ENCODE results near the gene RHOBTB1. TPM values are rescaled to one million over a fixed set of nuclear protein-coding genes. Genes with fewer than 3 reads are reported as not detected.

The RHOBTB1 gene
- total RNA-seq, 2 experiments from 2014 or later: not detected

DNA sequence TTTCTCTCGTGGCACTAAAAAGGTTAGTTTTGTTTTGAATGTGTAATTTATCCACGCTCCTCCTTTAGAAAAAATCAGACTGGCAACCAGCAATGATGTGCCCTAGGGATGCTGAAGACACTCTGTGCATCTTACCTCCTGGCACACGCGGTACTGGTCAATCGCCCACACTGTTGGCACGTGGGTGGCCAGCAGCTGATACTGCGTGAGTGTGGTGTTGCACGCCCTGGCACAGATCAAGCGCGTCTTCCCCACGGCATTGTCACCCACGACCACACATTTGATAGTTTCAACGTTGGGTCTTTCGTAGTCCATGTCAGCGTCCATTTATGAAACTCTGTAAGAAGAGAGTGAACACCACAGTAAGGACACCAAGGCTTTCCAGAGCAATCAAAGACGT lies 32.8 kb downstream of the RHOBTB1 start:
- no TSS peak for BruUV-seq (replicated peaks)
- no peak overlapping the region for H3K27ac ChIP-seq (ENCODE audit: low read depth, low read length, poor library complexity, severe bottlenecking)
- TF ChIP-seq, protein P1, sequence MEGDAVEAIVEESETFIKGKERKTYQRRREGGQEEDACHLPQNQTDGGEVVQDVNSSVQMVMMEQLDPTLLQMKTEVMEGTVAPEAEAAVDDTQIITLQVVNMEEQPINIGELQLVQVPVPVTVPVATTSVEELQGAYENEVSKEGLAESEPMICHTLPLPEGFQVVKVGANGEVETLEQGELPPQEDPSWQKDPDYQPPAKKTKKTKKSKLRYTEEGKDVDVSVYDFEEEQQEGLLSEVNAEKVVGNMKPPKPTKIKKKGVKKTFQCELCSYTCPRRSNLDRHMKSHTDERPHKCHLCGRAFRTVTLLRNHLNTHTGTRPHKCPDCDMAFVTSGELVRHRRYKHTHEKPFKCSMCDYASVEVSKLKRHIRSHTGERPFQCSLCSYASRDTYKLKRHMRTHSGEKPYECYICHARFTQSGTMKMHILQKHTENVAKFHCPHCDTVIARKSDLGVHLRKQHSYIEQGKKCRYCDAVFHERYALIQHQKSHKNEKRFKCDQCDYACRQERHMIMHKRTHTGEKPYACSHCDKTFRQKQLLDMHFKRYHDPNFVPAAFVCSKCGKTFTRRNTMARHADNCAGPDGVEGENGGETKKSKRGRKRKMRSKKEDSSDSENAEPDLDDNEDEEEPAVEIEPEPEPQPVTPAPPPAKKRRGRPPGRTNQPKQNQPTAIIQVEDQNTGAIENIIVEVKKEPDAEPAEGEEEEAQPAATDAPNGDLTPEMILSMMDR (conservative IDR thresholded peaks at IDR 0.05; ENCODE audit: low read length): no peak
- no peak for TF ChIP-seq EZH2phosphoT487 (IDR thresholded peaks at IDR 0.05; ENCODE audit: borderline replicate concordance, low read depth, low read length)
- no peak for DNase-seq (ENCODE audit: low spot score)
- H2AFZ ChIP-seq (ENCODE audit: low read length): no peak overlapping the region
- POLR2A ChIA-PET: no interaction called here
- intact Hi-C loops (cut with micrococcal nuclease; ENCODE audit: unreplicated experiment): loop anchor here (10.0 kb wide), 1 partner anchor 676 kb away; no protein-coding TSS in a partner anchor
- H3K4me1 ChIP-seq (ENCODE audit: insufficient read depth, low read length, poor library complexity, severe bottlenecking): peaks cover 8% of the 10 kb centered on the region
- H3K36me3 ChIP-seq (ENCODE audit: insufficient read depth, low read length): no peaks in the 10 kb centered on the region
- H3K79me2 ChIP-seq (ENCODE audit: insufficient read depth, low read depth, low read length): no peaks in the 10 kb centered on the region
- CTCF ChIA-PET (ENCODE audit: unreplicated experiment): no interaction called here
- H3K9me2 ChIP-seq (ENCODE audit: insufficient read depth, low read length): no peaks in the 10 kb centered on the region
- no peaks in the 10 kb centered on the region for H3K9me3 ChIP-seq (ENCODE audit: low read length)
- H3K4me3 ChIP-seq (ENCODE audit: low read depth, low read length, poor library complexity, severe bottlenecking): no peak overlapping the region
- H3K4me2 ChIP-seq (ENCODE audit: low read length): 0 out of 2 replicates have a peak overlapping the region, but pooled peaks have one; percentile 37
- no peaks in the 10 kb centered on the region for H4K20me1 ChIP-seq (ENCODE audit: insufficient read depth, low read length)

DNA sequence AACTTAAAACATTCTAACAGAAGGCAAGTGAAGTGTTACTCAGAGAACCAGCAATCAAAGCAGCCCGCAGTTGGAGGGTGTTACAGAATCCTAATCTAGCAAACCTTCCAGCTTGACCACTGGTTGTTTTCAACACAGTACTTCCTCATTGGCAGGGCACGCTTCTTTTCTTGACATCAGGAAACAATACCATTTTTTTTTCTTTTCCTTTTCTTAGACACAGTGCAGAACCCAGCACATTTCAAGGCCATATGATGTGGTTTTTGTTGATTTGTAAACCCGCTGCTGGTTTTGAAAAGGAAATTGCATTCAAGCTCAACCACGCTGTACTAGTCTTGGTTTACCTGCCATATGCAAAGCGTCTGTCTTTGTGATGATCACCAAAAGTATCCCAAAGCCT lies 33.4 kb downstream of the RHOBTB1 start:
- POLR2A ChIA-PET: interaction anchor here (0.5 to 0.6 kb wide), 2 partner anchors 1538 to 1926 kb away, joined by 3 read pairs; no protein-coding TSS in a partner anchor
- H3K9me2 ChIP-seq (ENCODE audit: insufficient read depth, low read length): no peaks in the 10 kb centered on the region
- no TSS peak for BruUV-seq (replicated peaks)
- H4K20me1 ChIP-seq (ENCODE audit: insufficient read depth, low read length): no peaks in the 10 kb centered on the region
- no peak overlapping the region for H3K27ac ChIP-seq (ENCODE audit: low read depth, low read length, poor library complexity, severe bottlenecking)
- TF ChIP-seq EZH2phosphoT487 (IDR thresholded peaks at IDR 0.05; ENCODE audit: borderline replicate concordance, low read depth, low read length): no peak
- TF ChIP-seq, protein P1 (conservative IDR thresholded peaks at IDR 0.05; ENCODE audit: low read length): no peak
- CTCF ChIA-PET (ENCODE audit: unreplicated experiment): no interaction called here
- DNase-seq (ENCODE audit: low spot score): peak; percentile 19
- no peak overlapping the region for H3K4me3 ChIP-seq (ENCODE audit: low read depth, low read length, poor library complexity, severe bottlenecking)
- intact Hi-C loops (cut with micrococcal nuclease; ENCODE audit: unreplicated experiment): loop anchor here (10.0 kb wide), 1 partner anchor 676 kb away; no protein-coding TSS in a partner anchor
- no peaks in the 10 kb centered on the region for H3K9me3 ChIP-seq (ENCODE audit: low read length)
- H3K4me2 ChIP-seq (ENCODE audit: low read length): peak overlapping the region; percentile 37; the same call in 1 of the 2 replicates
- H2AFZ ChIP-seq (ENCODE audit: low read length): peak overlapping the region; percentile 32; the same call in 1 of the 2 replicates
- no peaks in the 10 kb centered on the region for H3K79me2 ChIP-seq (ENCODE audit: insufficient read depth, low read depth, low read length)
- no peaks in the 10 kb centered on the region for H3K36me3 ChIP-seq (ENCODE audit: insufficient read depth, low read length)
- H3K4me1 ChIP-seq (ENCODE audit: insufficient read depth, low read length, poor library complexity, severe bottlenecking): peaks cover 8% of the 10 kb centered on the region

DNA sequence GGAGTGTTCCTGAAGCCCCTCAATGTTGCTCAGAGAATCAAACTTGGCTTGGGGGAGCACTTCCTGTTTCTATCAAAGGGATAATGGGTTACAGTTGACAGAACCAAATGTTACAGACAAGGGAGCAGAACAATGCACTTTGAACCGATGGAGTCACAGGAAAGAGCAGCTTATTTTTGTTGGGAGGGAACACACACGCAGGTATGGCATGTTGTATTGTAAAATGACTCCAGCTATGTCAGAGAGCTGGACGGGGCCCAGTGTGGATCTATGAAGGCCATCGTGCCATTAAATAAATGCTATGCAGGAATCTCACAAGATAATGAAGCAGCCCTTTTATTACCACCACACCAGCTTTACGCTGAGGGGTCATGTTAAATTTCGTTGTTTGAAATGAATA lies 35.1 kb downstream of the RHOBTB1 start:
- CTCF ChIA-PET (ENCODE audit: unreplicated experiment): no interaction called here
- intact Hi-C loops (cut with micrococcal nuclease; ENCODE audit: unreplicated experiment): no loop called here

More for the DNA sequence above, 35.1 kb downstream of the RHOBTB1 start:
- H3K9me3 ChIP-seq (ENCODE audit: low read length): peaks cover 6% of the 10 kb centered on the region; the same call in 1 of the 2 replicates
- no TSS peak for BruUV-seq (replicated peaks)
- H2AFZ ChIP-seq (ENCODE audit: low read length): no peak overlapping the region
- TF ChIP-seq, protein P1 (conservative IDR thresholded peaks at IDR 0.05; ENCODE audit: low read length): no peak
- TF ChIP-seq EZH2phosphoT487 (IDR thresholded peaks at IDR 0.05; ENCODE audit: borderline replicate concordance, low read depth, low read length): no peak
- no peak for DNase-seq (ENCODE audit: low spot score)
- no peaks in the 10 kb centered on the region for H4K20me1 ChIP-seq (ENCODE audit: insufficient read depth, low read length)
- H3K27ac ChIP-seq (ENCODE audit: low read depth, low read length, poor library complexity, severe bottlenecking): no peak overlapping the region
- no peak overlapping the region for H3K4me3 ChIP-seq (ENCODE audit: low read depth, low read length, poor library complexity, severe bottlenecking)
- no peaks in the 10 kb centered on the region for H3K9me2 ChIP-seq (ENCODE audit: insufficient read depth, low read length)
- POLR2A ChIA-PET: interaction anchor here (0.5 to 1.7 kb wide), 4 partner anchors 32 to 489 kb away, joined by 3 read pairs; no protein-coding TSS in a partner anchor
- no peaks in the 10 kb centered on the region for H3K79me2 ChIP-seq (ENCODE audit: insufficient read depth, low read depth, low read length)
- H3K4me2 ChIP-seq (ENCODE audit: low read length): no peak overlapping the region
- no peaks in the 10 kb centered on the region for H3K36me3 ChIP-seq (ENCODE audit: insufficient read depth, low read length)
- peaks cover 8% of the 10 kb centered on the region for H3K4me1 ChIP-seq (ENCODE audit: insufficient read depth, low read length, poor library complexity, severe bottlenecking)

Data from OCI-LY7 (cell line).